ENCODE data around the gene APRT. TPM values are rescaled to one million over a fixed set of nuclear protein-coding genes. Genes with fewer than 3 reads are reported as not detected.
"Not testable (repeated sequence)": the region's sequence is repeated elsewhere in the genome, so short reads cannot be mapped to it uniquely, and the experiment has no call there.

The APRT gene
- total RNA-seq, 1 experiment from 2014 or later, result 134 TPM

DNA sequence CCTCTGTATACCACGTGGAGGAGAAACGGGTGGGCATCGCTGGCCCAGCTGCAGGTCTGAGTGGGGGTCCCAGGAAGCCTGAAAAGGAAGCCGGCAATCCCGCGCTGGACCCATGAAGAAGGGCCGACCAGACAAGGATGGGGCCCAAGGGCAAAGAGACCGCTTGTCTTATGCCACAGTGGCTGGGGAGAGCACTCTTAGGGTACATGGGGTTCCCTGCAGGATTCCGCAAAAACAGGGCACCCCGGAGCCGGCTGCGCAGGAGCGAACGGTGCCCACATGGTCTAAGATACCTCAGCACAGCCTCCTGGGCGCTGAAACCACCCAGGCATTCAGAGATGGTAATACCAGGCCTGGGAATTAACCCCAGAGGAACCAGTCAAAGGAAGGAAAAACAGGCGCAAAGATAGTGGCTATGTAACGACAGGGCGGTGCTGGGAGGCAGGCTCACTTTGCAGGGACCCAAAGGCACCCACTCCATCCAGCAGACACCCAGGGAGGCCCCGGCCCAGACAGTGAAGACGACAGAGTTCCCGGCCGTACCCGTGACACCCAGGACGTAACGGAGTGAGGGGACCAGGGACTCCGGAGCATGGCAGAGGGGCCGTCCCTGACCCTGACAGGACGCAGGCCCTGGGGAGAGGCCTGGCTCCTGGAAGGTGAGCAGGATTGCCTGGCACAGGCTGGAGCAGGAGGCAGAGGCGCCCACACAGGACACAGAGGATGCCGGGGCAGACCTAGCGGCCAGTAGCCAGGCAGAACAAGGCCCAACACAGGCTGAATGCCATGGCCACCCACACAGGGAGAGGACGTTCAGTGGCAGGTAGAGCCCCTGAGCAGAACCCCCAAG, 37.0 kb downstream of the APRT start:
- Histone ChIP-seq H3K4me3 (ENCODE audit: low read depth, low read length, poor library complexity, severe bottlenecking) (no peak overlapping the region), H3K27ac (ENCODE audit: low read depth, low read length, poor library complexity, severe bottlenecking) (peak overlapping the region; percentile 57), H3K36me3 (ENCODE audit: insufficient read depth, low read length, poor library complexity, severe bottlenecking) (no peaks in the 10 kb centered on the region), H3K9me3 (ENCODE audit: low read depth, low read length, poor library complexity, severe bottlenecking) (no peaks in the 10 kb centered on the region), H3K4me1 (ENCODE audit: insufficient read depth, low read length, poor library complexity, severe bottlenecking) (peaks cover 74% of the 10 kb centered on the region), H3K27me3 (replicated peaks; ENCODE audit: insufficient read depth, low read depth, low read length, poor library complexity) (no peaks in the 10 kb centered on the region)
- ChIA-PET CTCF (no interaction called here), POLR2A (ENCODE audit: low non-redundant PET) (no interaction called here)
- no peak for DNase-seq (ENCODE audit: low spot score)
- no TSS peak for BruUV-seq (replicated peaks)
- no peak for TF ChIP-seq EZH2 (IDR thresholded peaks at IDR 0.05; ENCODE audit: borderline replicate concordance, low read depth, low read length, poor library complexity, severe bottlenecking)
- TF ChIP-seq, protein P1, sequence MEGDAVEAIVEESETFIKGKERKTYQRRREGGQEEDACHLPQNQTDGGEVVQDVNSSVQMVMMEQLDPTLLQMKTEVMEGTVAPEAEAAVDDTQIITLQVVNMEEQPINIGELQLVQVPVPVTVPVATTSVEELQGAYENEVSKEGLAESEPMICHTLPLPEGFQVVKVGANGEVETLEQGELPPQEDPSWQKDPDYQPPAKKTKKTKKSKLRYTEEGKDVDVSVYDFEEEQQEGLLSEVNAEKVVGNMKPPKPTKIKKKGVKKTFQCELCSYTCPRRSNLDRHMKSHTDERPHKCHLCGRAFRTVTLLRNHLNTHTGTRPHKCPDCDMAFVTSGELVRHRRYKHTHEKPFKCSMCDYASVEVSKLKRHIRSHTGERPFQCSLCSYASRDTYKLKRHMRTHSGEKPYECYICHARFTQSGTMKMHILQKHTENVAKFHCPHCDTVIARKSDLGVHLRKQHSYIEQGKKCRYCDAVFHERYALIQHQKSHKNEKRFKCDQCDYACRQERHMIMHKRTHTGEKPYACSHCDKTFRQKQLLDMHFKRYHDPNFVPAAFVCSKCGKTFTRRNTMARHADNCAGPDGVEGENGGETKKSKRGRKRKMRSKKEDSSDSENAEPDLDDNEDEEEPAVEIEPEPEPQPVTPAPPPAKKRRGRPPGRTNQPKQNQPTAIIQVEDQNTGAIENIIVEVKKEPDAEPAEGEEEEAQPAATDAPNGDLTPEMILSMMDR (conservative IDR thresholded peaks at IDR 0.05; ENCODE audit: low read depth, low read length), result no peak
- intact Hi-C loops (cut with micrococcal nuclease; ENCODE audit: unreplicated experiment), result no loop called here

DNA sequence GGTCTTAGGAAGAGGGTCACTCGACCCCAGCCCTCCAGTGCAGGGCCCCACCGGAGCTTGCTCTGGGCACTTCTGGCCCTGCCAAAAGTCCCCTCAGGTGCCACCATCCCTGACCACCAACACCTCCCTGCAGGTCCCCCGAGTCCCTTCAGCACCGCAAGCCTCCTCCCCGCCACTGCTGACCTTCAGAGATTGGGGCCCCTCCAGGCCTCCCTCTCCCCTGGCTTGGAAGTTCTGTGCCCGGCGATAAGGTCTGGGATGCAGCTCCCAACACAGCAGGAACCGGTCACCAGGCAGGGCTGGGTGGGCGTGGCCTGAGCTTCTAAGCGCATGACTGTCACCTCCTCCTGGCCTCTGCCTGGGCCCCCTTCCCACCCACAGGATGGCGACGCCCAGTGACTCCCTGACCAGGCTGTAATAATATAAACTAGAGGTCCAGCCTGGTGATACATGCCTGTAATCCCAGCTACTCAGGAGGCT, 37.9 kb downstream of the APRT start:
- Histone ChIP-seq H3K4me1 (ENCODE audit: insufficient read depth, low read length, poor library complexity, severe bottlenecking) (peaks cover 73% of the 10 kb centered on the region), H3K4me3 (ENCODE audit: low read depth, low read length, poor library complexity, severe bottlenecking) (no peak overlapping the region), H3K9me3 (ENCODE audit: low read depth, low read length, poor library complexity, severe bottlenecking) (no peaks in the 10 kb centered on the region), H3K36me3 (ENCODE audit: insufficient read depth, low read length, poor library complexity, severe bottlenecking) (no peaks in the 10 kb centered on the region), H3K27me3 (replicated peaks; ENCODE audit: insufficient read depth, low read depth, low read length, poor library complexity) (no peaks in the 10 kb centered on the region), H3K27ac (ENCODE audit: low read depth, low read length, poor library complexity, severe bottlenecking) (peak overlapping the region; percentile 93)
- DNase-seq (ENCODE audit: low spot score), result no peak
- CTCF ChIA-PET, result no interaction called here
- intact Hi-C loops (cut with micrococcal nuclease; ENCODE audit: unreplicated experiment), result no loop called here
- POLR2A ChIA-PET (ENCODE audit: low non-redundant PET), result no interaction called here
- BruUV-seq (replicated peaks), result no TSS peak
- TF ChIP-seq, protein P1 (conservative IDR thresholded peaks at IDR 0.05; ENCODE audit: low read depth, low read length), result no peak
- no peak for TF ChIP-seq EZH2 (IDR thresholded peaks at IDR 0.05; ENCODE audit: borderline replicate concordance, low read depth, low read length, poor library complexity, severe bottlenecking)

DNA sequence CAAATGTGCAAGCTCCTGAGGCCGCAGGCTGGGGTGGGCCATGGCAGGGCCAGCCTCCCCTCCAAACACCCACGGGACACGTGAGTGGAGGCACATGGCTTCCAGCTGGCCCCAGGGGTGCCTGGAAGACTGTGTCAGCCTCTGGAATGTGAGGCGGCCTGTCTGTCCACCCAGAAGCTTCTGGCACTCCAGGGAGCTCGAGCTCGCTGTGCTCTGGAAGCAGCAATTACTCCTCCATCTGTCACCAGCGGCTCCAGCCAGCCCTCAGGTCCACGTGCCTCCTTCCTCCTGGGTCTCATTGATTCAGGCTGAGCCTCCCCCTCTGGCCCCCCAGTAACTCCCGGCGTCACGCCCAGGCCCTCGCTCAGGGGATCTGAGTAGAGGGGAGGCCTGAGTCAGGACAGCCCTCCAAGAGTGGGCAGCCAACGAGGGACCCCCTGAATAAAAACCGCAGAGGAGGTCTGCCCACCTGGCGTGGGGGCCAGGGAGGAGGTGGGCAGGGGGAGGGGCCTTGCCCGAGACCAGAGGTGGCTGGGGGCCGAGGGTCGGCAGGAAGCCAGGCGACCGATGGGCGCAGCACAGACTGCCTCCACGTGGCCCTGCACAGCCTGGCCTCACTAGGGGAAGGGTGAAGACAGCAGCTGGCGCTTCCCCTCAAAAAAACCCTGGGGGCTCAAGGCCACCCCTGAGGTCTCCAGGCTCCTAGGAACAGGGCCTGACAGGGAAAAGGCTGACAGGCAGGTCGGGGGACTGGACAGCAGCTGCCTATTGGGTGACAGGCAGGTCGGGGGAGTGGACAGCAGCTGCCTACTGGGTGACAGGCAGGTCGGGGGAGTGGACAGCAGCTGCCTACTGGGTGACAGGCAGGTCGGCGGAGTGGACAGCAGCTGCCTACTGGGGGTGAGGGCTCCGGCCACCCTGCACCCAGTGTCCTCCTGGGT, 38.6 kb downstream of the APRT start:
- TF ChIP-seq, protein P1 (conservative IDR thresholded peaks at IDR 0.05; ENCODE audit: low read depth, low read length), result no peak
- no peak for TF ChIP-seq EZH2 (IDR thresholded peaks at IDR 0.05; ENCODE audit: borderline replicate concordance, low read depth, low read length, poor library complexity, severe bottlenecking)
- Histone ChIP-seq H3K9me3 (ENCODE audit: low read depth, low read length, poor library complexity, severe bottlenecking) (no peaks in the 10 kb centered on the region), H3K4me3 (ENCODE audit: low read depth, low read length, poor library complexity, severe bottlenecking) (no peak overlapping the region), H3K27me3 (replicated peaks; ENCODE audit: insufficient read depth, low read depth, low read length, poor library complexity) (no peaks in the 10 kb centered on the region), H3K36me3 (ENCODE audit: insufficient read depth, low read length, poor library complexity, severe bottlenecking) (no peaks in the 10 kb centered on the region), H3K27ac (ENCODE audit: low read depth, low read length, poor library complexity, severe bottlenecking) (peak overlapping the region; percentile 93), H3K4me1 (ENCODE audit: insufficient read depth, low read length, poor library complexity, severe bottlenecking) (peaks cover 73% of the 10 kb centered on the region)
- intact Hi-C loops (cut with micrococcal nuclease; ENCODE audit: unreplicated experiment), result no loop called here
- ChIA-PET POLR2A (ENCODE audit: low non-redundant PET) (no interaction called here), CTCF (interaction anchor here (0.6 kb wide), 1 partner anchor 152 kb away, joined by 4 read pairs; no protein-coding TSS in a partner anchor)
- BruUV-seq (replicated peaks), result no TSS peak
- DNase-seq (ENCODE audit: low spot score), result peak; percentile 78

DNA sequence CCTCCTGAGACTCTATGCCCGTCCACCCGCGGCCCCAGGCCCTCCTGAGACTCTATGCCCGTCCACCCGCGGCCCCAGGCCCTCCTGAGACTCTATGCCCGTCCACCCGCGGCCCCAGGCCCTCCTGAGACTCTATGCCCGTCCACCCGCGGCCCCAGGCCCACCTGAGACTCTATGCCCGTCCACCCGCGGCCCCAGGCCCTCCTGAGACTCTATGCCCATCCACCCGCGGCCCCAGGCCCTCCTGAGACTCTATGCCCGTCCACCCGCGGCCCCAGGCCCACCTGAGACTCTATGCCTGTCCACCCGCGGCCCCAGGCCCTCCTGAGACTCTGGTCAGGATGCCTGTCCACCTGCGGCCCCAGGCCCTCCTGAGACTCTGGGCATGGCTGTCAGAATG, 39.9 kb downstream of the APRT start:
- BruUV-seq (replicated peaks); H3K27me3 ChIP-seq (replicated peaks; ENCODE audit: insufficient read depth, low read depth, low read length, poor library complexity); CTCF ChIA-PET; H3K36me3 ChIP-seq (ENCODE audit: insufficient read depth, low read length, poor library complexity, severe bottlenecking); DNase-seq (ENCODE audit: low spot score); H3K4me3 ChIP-seq (ENCODE audit: low read depth, low read length, poor library complexity, severe bottlenecking); H3K9me3 ChIP-seq (ENCODE audit: low read depth, low read length, poor library complexity, severe bottlenecking); intact Hi-C loops (cut with micrococcal nuclease; ENCODE audit: unreplicated experiment): not testable (repeated sequence)
- H3K4me1 ChIP-seq (ENCODE audit: insufficient read depth, low read length, poor library complexity, severe bottlenecking), result peaks cover 68% of the 10 kb centered on the region
- POLR2A ChIA-PET (ENCODE audit: low non-redundant PET), result interaction anchor here (1.9 kb wide), 1 partner anchor 12 kb away, joined by 5 read pairs; no protein-coding TSS in a partner anchor
- H3K27ac ChIP-seq (ENCODE audit: low read depth, low read length, poor library complexity, severe bottlenecking), result peak overlapping the region; percentile 93
